ENCODE measurements around the gene PC.

DNA sequence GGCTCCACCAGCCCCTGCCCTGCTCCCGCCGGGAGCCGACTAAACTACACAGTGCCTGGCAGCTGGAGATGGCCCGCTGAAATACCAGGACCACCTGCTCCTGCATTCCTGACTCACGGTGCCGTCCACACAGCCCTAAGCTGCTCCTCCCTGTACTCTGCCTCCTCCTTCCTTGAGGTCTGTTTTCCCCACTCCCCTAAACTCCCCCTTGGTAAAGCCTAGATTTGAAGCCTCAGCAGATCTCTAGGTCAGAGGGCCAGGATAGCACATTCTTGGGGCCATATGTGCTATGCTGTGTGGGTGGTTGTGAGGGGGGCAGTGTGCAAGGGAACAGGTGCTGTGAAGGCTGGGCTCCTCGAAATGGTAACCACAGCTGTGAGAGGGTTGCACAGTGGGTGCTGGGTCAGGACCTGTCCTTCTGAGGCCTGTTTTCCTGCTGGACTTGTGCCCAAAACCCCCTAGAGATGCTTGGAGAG lies 91.6 kb downstream of the PC start:
- TF ChIP-seq, protein P1, sequence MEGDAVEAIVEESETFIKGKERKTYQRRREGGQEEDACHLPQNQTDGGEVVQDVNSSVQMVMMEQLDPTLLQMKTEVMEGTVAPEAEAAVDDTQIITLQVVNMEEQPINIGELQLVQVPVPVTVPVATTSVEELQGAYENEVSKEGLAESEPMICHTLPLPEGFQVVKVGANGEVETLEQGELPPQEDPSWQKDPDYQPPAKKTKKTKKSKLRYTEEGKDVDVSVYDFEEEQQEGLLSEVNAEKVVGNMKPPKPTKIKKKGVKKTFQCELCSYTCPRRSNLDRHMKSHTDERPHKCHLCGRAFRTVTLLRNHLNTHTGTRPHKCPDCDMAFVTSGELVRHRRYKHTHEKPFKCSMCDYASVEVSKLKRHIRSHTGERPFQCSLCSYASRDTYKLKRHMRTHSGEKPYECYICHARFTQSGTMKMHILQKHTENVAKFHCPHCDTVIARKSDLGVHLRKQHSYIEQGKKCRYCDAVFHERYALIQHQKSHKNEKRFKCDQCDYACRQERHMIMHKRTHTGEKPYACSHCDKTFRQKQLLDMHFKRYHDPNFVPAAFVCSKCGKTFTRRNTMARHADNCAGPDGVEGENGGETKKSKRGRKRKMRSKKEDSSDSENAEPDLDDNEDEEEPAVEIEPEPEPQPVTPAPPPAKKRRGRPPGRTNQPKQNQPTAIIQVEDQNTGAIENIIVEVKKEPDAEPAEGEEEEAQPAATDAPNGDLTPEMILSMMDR (conservative IDR thresholded peaks at IDR 0.05; ENCODE audit: low read depth, low read length), result no peak
- no peak for TF ChIP-seq EZH2 (IDR thresholded peaks at IDR 0.05; ENCODE audit: borderline replicate concordance, low read depth, low read length, poor library complexity, severe bottlenecking)

Data from A673 (cell line).